Stimulated activated CD4-positive, alpha-beta T cell treated with anti-CD3 and anti-CD28 coated beads, Interleukin-1b, Interleukin-23, amount 100 ng/mL, for 48 hours (primary cell): ENCODE results near the gene ZNF335.
"Not testable (repeated sequence)": the region's sequence is repeated elsewhere in the genome, so short reads cannot be mapped to it uniquely, and the experiment has no call there.

Experiments
- DNase-seq: peaks from one replicate; pipeline ENCODE4 v3.0.0-alpha.2; 2020

ZNF335 gene

DNA sequence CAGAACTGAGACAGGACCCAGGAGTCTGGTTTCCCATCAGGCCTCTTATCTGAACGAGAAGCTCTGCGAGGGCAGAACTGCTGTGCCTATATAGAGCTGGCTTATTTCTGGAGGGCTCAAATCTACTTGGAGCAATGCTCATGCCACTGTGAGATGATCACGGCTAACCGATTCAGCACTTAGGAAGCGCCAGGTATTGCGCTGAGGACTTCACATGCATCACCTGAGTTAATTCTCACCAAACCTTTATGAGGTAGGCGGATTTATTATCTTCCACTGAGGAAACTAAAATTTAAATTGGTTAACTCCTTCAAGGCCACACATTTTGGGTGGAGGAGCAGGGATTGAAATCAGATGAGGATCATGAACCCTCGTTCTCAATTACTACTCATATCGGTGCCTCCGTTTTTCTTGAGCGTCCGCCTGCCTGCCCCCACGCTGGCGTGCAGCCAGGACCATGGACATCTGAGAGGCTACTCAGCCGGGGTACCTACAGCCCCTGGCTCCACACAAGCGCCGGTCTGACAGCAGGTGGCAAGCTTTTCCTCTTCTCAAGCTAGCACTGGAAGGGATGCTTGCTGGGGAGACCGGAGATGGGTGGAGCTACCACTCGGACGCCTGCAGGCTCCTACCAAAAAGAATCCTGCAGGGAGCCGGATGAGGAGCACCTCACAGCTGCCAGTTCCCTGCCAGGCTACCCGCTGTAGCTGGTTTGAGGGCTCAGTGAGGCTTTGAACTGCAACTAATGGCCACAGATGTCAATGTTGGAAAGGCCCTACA lies 38.5 kb downstream of the ZNF335 start:
- DNase-seq = peak; percentile 63

DNA sequence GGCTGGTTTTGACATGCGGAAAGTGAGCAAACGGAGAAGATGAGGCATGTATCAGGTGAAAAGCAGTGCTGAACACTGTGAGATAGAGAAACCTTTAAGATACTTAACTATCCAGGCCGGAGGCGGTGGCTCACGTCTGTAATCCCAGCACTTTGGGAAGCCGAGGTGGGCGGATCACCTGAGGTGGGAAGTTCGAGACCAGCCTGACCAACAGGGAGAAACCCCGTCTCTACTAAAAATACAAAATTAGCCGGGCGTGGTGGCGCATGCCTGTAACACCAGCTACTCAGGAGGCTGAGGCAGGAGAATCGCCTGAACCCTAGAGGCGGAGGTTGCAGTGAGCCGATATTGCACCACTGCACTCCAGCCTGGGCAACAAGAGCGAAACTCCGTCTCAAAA lies 40.3 kb downstream of the ZNF335 start:
- not testable (repeated sequence) for DNase-seq

DNA sequence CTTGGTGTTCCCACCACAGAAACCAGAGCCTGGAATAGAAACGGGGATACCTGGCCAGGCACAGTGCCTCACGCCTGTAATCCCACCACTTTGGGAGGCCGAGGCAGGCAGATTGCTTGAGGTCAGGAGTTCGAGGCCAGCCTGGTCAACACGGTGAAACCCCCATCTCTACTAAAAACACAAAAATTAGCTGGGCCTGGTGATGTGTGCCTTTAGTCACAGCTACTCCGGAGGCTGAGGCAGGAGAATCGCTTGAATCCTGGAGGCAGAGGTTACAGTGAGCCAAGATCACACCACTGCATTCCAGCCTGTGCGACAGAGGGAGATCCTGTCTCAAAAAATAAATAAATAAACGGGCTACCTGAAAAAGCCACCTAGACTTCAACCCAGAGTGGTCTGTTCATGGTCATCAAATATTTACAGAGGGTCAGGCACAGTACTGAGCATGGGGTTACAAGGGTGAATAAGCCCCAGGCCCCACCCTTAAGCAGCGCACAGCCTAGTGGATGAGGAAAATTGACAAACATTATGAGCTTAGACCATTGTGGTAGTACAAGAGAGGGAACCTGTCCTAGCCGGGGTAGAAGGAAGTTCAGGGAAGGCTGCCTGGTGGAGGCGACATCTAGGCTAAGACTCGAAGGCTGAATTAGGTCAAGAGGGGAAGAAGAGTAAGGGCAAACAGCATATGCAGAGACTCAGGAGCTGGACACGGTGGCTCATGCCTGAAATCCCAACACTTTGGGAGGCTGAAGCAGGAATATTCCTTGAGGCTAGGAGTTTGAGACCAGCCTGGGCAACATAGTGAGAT lies 44.7 kb downstream of the ZNF335 start:
- no peak for DNase-seq

DNA sequence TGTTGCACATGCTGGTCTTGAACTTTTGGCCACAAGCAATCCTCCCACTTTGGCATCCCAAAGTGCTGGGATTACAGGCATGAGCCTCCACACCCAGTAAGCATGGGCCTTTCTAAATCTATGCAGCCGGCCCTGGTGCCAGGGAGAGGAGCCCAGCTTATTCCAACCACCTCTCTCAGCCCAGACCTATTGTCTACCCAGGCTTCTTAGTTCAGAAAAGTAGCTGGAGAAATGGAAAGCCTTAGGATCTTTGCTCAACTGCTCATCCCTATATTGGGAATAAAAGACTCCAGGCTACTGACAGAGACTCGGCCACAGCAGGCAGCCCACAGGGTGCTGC lies 45.3 kb downstream of the ZNF335 start:
- DNase-seq = no peak

DNA sequence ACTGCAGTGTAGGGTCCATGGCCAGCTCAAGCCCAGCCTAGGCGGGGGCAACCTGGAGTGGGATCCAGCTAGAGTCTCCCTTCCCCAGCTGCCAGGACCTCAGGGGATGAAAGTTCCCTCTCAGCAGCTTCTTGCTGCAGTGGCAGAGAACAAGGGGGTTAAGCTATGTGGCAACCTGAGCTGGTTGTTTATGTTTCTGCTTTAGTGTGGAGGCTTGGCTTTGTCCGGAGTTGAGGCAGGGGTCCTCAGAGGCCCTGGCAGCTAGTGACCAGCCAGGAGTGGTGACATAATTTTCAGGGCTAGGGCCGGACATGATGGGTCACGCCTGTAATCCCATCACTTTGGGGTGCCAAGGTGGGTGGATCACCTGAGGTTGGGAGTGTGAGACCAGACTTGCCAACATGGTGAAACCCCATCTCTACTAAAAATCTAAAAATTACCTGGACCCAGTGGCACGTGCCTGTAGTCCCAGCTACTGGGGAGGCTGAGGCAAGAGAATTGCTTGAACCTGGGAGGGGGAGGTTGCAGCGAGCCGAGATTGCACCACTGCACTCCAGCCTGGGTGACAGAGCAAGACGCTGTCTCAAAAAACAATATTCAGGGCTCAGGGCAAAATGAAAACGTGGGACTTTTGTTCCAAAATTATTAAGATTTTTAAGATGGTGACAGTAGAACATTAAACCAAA lies 46.0 kb downstream of the ZNF335 start:
- no peak for DNase-seq

DNA sequence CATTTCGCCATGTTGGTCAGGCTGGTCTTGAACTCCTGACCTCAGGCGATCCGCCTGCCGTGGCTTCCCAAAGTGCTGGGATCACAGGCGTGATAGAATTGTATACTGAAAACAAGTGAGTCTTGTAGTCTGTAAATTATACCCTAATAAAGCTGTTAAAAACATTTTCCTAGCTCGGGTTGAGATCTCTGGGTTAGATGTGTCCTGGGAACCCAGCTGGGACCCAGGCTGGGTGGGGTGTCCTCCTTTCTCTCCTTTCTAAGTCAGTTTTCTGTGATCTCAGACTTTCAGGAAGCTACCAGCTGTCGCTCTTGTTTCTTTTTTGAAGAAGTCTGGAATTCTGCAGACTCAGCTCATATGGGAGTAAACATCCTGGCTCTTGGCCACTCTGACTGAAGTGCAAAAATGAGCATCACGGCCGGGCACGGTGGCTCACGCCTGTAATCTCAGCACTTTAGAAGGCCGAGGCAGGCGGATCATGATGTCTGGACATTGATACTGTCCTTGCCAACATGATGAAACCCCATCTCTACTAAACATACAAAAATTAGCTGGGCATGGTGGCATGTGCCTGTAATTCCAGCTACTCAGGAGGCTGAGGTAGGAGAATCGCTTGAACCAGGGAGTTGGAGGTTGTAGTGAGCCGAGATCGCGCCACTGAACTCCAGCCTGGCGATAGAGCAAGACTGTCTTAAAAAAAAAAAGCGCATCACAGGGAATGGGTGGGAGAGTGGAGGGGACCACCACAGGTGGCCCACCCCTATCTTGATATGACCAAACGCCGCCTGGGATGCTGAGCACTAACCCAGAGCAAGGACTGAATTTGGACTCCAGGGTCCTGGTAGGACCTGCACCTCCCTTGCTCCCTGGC lies 47.4 kb downstream of the ZNF335 start:
- DNase-seq = no peak

DNA sequence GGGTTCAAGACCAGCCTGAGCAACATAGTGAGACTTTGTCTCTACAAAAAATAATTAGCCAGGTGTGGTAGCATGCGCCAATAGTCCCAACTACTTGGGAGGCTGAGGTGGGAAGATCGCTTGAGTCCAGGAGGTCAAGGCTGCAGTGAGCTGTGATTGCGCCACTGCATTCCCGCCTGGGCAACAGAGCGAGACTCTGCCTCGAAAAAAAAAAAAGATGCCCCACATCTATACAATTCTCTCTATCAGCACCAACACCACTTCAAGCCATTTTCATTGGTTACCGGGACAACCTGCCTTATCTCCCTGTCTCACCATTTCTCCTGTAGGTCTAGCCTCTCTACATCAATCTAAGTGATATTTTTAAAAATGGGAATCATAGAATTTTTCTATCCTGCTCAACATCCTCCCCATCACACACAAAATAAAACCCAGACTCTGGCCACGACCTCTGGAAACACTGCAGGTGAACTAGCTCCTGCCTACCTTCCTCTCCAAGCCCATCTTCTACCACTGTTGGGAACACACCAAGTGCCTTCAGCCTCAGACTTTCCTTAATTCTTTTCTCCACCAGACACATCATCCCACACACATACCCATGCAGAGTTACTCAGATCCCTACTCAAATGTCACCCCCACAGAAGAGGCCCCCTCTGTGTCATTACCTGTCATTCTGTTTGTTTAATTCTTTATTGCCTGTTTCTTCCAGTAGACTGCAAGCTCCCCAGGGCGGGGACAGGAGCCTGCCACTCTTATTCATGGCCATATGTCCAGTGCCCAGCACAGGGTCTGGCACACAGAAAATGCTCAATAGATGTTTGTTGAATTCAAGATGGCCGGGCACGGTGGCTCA lies 50.4 kb downstream of the ZNF335 start:
- DNase-seq = no peak

DNA sequence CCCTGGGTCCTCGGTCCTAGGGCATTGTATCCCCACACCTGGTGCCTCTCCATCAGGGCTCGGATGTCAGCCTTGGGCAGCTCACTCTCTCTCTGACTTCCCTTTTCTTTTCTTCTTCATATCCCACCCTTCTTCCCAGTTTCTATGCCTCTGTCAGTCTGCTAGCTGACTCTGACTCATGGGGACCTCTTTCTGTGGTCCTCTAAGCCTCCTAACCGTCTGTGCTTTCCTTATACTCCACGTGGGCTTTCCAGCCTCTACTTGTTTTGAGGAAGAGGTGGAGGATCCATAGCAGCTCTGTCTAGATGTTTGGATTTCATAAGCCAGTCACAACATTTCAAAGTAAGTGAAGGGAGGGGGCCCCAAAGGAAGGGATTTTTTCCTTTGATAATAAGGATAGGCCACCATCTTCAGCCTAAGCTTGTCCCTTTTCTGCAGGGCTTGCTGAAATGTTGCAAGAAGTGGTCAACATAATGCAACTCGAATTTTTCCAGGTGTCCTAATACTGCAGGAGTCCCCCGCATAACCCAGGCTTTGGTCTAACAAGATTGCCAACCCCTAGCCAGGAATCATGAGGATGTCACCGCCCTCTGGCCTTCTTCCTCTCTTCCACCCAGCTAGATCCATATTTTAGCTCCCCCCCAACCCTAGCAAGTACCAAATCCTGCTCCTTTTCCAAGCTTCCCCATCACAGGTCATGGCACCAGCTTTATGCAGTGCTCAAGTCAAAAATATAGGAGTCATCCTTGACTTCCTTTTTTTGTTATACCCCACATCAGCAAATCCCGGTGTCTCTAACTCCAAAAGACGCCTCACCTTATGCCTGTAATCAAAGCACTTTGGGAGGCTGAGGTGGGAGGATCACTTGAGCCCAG lies 51.3 kb downstream of the ZNF335 start:
- no peak for DNase-seq

DNA sequence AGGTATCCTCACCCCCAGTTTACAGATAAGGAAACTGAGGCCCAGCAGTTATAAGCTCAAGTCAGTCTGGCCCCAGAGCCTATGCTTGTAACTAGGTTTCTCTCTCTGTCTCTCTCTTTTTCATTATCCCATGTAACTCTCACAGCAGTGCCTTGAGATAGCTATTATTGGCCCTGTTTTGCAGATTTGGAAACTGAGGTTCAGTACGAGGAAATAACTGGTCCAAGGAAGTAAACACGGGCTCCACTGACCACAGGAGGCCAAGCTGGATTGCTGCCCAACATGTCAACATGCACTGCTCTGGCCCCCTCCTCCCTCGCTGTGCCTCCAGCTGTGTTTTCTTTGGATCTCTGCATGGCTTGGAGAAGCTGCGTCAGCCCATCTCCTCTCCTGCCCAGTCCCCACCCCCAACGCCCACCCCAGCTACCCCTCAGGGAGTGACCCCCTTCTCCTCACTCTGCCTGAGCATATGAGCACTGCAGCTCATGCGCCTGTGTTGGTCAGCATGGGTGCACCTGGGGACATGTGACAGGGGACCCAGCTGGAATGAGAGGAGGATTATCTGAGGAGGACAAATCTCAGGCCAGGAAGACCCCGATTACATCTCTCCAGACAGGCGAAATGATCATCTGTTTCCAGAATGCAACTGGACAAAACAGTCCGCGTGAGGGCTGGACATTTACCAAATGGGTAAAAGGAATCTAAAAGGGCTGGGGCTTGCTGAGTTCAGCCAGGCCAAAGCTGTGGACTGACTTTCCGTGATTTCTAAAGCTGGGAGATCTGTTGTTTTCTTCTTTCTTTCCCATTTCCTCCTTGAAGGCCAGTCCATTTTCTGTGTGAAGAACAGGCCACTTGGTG lies 52.2 kb downstream of the ZNF335 start:
- no peak for DNase-seq

DNA sequence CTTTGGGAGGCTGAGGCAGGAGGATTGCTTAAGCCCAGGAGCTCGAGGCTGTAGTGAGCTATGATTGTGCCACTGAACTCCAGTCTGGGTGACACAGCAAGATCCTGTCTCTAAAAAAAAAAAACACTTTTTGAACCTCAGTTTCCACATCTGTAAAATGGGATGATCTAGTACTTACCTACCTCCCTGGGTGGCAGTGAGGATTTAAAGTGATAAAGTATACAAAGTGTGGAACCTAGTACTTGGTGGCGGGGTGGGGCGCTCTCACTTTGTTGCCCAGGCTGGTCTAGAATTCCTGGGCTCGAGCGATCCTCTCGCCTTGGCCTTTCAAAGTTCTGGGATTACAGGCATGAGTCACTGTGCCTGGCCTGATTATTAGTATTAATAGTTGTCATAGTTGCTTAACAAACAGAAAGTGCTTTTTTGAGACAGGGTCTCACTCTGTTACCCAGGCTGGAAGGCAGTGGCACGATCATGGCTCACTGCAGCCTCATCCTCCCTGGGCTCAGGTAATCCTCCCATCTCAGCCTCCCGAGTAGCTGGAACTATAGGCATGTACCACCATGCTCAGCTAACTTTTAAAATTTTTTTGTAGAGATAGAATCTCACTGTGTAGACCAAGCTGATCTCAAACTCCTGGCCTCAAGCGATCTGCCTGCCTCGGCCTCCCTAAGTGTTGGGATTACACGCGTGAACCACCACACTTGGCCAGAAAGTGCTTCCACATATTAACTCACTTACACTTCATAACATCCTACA lies 53.0 kb downstream of the ZNF335 start:
- DNase-seq = no peak

DNA sequence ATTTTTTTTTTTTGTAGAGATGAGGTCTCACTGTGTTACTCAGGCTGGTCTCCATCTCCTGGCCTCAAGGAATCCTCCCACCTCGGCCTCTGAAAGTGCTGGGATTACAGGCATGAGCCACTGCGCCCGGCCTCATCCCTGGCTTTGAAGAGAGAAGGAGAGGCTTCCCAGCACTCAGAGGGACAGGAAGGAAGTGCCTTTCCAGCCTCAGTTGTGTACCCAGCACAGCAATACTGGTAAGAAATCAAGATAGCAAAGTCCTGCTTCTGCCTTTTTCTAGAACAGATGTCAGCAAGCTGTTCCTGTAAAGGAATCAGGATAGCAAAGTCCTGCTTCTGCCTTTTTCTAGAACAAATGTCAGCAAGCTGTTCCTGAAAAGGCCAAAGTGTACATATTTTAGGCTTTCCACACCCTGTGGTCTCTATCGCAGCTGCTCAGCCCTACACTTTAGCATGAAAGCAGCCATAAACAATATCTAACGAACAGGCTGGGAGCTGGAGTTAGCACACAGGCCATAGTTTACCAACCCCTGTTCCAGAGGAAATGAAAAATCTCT lies 53.7 kb downstream of the ZNF335 start:
- DNase-seq = no peak

DNA sequence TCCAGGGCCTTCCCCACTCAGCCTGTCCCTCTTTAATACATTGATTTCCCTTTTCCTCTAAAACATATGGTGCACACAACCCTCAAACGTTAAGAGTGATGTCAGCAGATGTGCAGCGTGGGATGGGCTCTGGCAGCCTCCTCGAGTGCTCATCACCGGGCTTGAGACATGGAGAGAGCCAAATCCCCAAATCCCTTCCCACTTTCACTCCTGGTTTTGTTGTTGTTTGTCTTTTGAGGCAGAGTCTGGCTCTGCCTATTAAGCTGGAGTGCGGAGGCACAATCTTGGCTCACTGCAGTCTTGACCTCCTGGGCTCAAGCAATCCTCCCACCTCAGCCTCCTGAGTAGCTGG lies 54.2 kb downstream of the ZNF335 start:
- DNase-seq = no peak

DNA sequence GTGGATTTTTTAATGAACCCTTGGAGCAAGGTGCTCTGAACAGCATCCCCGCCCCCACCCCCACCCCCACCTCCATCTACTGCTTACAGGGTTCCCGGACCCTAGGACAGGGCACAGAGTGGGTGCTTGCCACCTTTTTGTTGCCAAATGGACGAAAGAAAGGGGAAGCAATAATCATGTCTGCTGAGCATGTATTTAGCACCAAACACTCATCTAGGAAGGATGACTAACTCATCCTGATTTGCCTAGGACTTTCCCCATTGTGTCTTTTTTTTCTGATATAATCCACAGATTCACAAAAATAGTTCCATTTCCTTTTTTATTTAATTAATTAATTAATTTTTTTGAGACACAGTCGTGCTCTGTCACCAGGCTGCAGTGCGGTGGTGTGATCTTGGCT lies 58.9 kb downstream of the ZNF335 start:
- no peak for DNase-seq

DNA sequence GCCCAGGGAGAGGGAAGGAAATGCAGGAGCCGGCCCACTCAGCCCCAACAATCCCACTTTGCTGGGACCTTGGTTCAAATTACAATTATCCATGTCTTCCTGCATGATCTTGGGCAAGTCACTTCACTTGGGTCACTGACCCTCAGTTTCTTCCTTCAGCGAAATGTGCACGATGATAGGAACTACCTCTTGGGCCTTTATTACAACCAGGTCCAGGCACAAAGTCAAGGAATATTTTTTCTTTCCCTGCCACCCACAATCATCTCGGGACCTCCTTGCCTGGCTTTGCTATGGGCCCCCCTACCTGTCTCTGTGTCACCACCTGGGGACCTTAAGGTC lies 59.7 kb downstream of the ZNF335 start:
- DNase-seq = no peak

DNA sequence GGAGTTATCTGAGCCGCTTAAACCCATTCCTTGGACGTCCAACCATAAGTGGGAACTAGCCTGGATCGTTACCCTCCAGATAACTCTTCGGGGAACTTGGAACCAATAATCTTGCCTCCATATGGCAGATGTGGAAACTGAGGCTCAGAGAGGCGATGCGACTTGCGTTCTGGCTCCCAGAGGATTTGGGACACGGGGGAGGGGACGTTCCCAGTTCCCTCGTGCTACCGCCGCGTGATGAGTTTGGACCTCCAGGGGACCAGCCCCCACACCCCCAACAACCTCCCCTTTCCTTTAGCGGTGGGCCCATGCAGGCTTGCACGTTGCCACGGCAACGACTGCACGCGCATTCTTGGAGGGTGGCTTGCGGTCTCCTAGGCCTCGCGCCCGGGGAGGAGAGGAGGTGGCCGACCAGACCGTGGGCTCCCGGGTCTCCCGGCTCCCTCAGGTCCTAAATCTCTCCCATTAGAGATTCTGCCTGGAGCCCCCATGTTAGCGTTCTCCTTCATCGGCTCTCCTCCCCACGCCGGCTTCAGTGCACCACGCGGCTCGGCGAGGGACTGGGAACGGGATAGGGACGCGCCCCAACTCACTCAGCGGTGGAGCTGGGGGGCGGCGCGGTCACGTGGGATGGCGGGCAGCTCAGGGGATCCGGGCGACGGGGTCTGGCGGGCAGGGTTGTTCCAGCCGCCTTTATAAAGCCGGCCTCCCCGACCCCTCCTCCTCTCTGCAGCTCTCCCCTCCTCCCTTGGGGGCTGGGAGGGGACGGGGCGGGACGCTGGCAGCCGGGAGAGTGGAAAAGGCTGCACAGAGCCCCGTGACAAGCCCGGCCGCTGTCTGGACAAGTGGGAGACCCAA lies 60.3 kb downstream of the ZNF335 start, which contains the start of gene PLTP:
Gene PLTP (minus strand): TSS at position 670 of the 858 bp plus-strand sequence. CDS start 703 bp downstream, outside the sequence.
- DNase-seq = peak; percentile 28

DNA sequence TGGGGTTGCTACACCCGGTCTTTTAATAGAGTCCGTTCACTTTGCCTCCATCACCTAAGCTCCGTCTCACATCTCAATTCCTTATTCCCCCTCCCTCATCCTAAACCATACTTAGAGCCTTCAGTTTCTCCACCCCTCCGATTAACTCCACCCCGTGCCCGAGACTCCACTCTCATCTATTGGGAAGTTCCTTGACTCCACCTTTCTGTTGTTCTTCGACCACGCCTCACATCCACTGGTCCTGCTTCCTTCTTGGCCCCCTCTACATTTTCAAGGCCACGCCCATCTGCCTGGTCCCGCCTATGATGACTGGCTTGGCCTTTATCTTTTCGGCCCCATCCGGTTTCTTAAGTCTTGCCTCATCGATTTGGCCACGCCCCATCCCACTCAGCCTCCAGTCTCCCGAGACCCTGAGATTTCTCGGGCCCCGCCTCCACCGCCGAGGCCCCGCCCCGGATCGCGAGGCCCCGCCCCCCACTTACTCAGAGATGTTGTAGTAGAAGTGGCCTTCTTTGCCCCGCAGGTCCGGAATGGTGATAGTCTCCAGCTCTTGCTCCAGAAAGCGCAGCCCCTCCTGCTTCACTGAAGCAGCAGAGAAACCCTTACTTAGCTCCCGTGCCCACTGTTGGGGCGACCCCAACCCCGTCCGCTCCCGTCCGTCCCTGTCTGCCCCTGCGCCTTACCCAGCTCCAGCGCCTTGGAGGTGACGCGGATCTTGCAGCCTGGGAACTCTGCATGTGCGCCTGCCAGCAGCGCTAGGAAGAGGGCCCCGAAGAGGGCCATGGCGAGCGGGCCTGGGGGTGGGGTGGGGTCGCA lies 61.1 kb downstream of the ZNF335 start:
- peak; percentile 98 for DNase-seq
